Left colon (tissue), 2 donors: Measurements from ENCODE around the gene KLRC1. TPM values are rescaled to one million over a fixed set of nuclear protein-coding genes. Genes with fewer than 3 reads are reported as not detected.
"Not testable (repeated sequence)": the region's sequence is repeated elsewhere in the genome, so short reads cannot be mapped to it uniquely, and the experiment has no call there.

ENCODE experiments used
- ATAC-seq: fragments of 200-7000 bp; cut with Tn5 transposase; one replicate; pipeline ENCODE4 v1.9.1; 2020; ENCODE audit warnings: mild to moderate bottlenecking, moderate library complexity
- DNase-seq, 2 donors: peaks; one replicate each; pipeline ENCODE4 v3.0.0-alpha.2; 2020
- intact Hi-C, 2 donors: fragments of 100-400 bp; cut with DNase I in 1 of 2; cut with micrococcal nuclease in 1 of 2; formaldehyde crosslinking; loops; one replicate each; pipeline versions ENCODE4 v1.11.2 to v1.14.0; 2022; cut with DNase I, micrococcal nuclease
- long read RNA-seq: library from polyadenylated mRNA; unstranded; transcript quantifications from one replicate; pipeline ENCODE4 v2.0.0, GENCODE V29; 2021
- total RNA-seq, 2 donors: library from RNA; stranded (reverse); fragmentation: NEBNext Ultra II Directional; extraction: Animal tissue kit (Norgen Biotek cat#: 25700); gene quantifications; one replicate each; pipeline ENCODE4 v1.2.1, GENCODE V29; 2021
- donor health status: DM: no; HTN: no; CAD: no.
- donor health status: DM: yes; HTN: yes; CAD: no.

Gene KLRC1
- total RNA-seq = 1 to 10 TPM; 1.0 to 2.0 TPM
- long read RNA-seq = 0 reads

GRCh38 chr12:10453156-10453555 lies at the start of gene KLRC1:
Gene KLRC1, minus strand, starts transcription at chr12:10453377. Its CDS starts 2,221 bp downstream, at chr12:10451156.
- DNase-seq = no peak
- intact Hi-C loops = no loop called here
- ATAC-seq = peak; percentile 98

- DNase-seq = no peak
- intact Hi-C loops = no loop called here
- no peak for ATAC-seq
Observed at GRCh38 chr12:10501030-10501429, 47.9 kb upstream of the KLRC1 start.

GRCh38 chr12:10498042-10498441 lies 44.9 kb upstream of the KLRC1 start:
- intact Hi-C loops = no loop called here
- ATAC-seq (no peak), DNase-seq (no peak)

GRCh38 chr12:10497602-10498001 lies 44.4 kb upstream of the KLRC1 start:
- DNase-seq = no peak
- ATAC-seq = no peak

GRCh38 chr12:10491766-10492165 lies 38.6 kb upstream of the KLRC1 start:
- DNase-seq (no peak), ATAC-seq (no peak)
- intact Hi-C loops = no loop called here

More at GRCh38 chr12:10497602-10498001, 44.4 kb upstream of the KLRC1 start:
- intact Hi-C loops = no loop called here

- intact Hi-C loops, ATAC-seq, DNase-seq: not testable (repeated sequence)
Observed at GRCh38 chr12:10487328-10487727, 34.2 kb upstream of the KLRC1 start.

- ATAC-seq, intact Hi-C loops, DNase-seq: not testable (repeated sequence)
Observed at GRCh38 chr12:10481901-10482300, 28.7 kb upstream of the KLRC1 start.

GRCh38 chr12:10472808-10473207 lies 19.6 kb upstream of the KLRC1 start:
- DNase-seq, ATAC-seq, intact Hi-C loops: not testable (repeated sequence)

- intact Hi-C loops = no loop called here
- ATAC-seq (no peak), DNase-seq (no peak)
Observed at GRCh38 chr12:10469701-10470100, 16.5 kb upstream of the KLRC1 start.

- ATAC-seq (no peak), DNase-seq (no peak)
- intact Hi-C loops = no loop called here
Observed at GRCh38 chr12:10466311-10466710, 13.1 kb upstream of the KLRC1 start.

- no peak for ATAC-seq
- intact Hi-C loops = no loop called here
- DNase-seq = no peak
Observed at GRCh38 chr12:10457760-10458159, 4.6 kb upstream of the KLRC1 start.

GRCh38 chr12:10456856-10457255 lies 3.7 kb upstream of the KLRC1 start:
- intact Hi-C loops = no loop called here
- ATAC-seq = no peak
- no peak for DNase-seq

GRCh38 chr12:10455766-10456165 lies 2.6 kb upstream of the KLRC1 start:
- no peak for DNase-seq
- ATAC-seq = no peak
- intact Hi-C loops = no loop called here

- ATAC-seq (no peak), DNase-seq (no peak)
- intact Hi-C loops = no loop called here
Observed at GRCh38 chr12:10454531-10454930, 1.4 kb upstream of the KLRC1 start.

- DNase-seq (no peak), ATAC-seq (no peak)
- intact Hi-C loops = no loop called here
Observed at GRCh38 chr12:10448236-10448635, 4.9 kb downstream of the KLRC1 start.

- intact Hi-C loops = not testable (repeated sequence)
Observed at GRCh38 chr12:10446052-10446451, 7.1 kb downstream of the KLRC1 start.

GRCh38 chr12:10441144-10441543 lies 12.0 kb downstream of the KLRC1 start:
- ATAC-seq, intact Hi-C loops, DNase-seq: not testable (repeated sequence)

More at GRCh38 chr12:10446052-10446451, 7.1 kb downstream of the KLRC1 start:
- not testable (repeated sequence) for DNase-seq, ATAC-seq

GRCh38 chr12:10439608-10440274 lies 13.4 kb downstream of the KLRC1 start:
- DNase-seq, intact Hi-C loops: not testable (repeated sequence)
- ATAC-seq = peak; percentile 59

- DNase-seq, ATAC-seq, intact Hi-C loops: not testable (repeated sequence)
Observed at GRCh38 chr12:10437601-10438000, 15.6 kb downstream of the KLRC1 start.

- ATAC-seq (peak; percentile 85), DNase-seq (peak; percentile 23 to 41)
- intact Hi-C loops = not testable (repeated sequence)
Observed at GRCh38 chr12:10435816-10436215, 17.4 kb downstream of the KLRC1 start, which contains the start of gene KLRC2. Gene KLRC2, minus strand, starts transcription at chr12:10436010. Its CDS starts 24 bp downstream, at chr12:10435986.

- intact Hi-C loops = not testable (repeated sequence)
Observed at GRCh38 chr12:10430623-10431022, 22.6 kb downstream of the KLRC1 start.

More at GRCh38 chr12:10430623-10431022, 22.6 kb downstream of the KLRC1 start:
- not testable (repeated sequence) for ATAC-seq, DNase-seq
